PFSK-1 (cell line): ENCODE data around the gene BMERB1.

Source experiments
- FOXP2 ChIP-seq: optimal IDR thresholded peaks from 2 replicates; pipeline ENCODE3; 2011; ENCODE audit warnings: borderline replicate concordance, control low read depth, inconsistent platforms; ENCODE audit not compliant: insufficient read depth; ENCODE audit errors: extremely low read length, extremely low read depth
- POLR2AphosphoS5 ChIP-seq: IDR thresholded peaks from 2 replicates; pipeline ENCODE4 v1.6.1; 2012; ENCODE audit warnings: low read depth, mild to moderate bottlenecking, control low read depth, low read length, moderate library complexity
- REST ChIP-seq, 2 experiments: IDR thresholded peaks; 2 replicates each; pipeline versions ENCODE4 v1.6.1 to v1.8.0; 2011 to 2012; ENCODE audit warnings: low read depth in 2 of 2, low read length in 2 of 2, control low read depth in 1 of 2, inconsistent platforms in 1 of 2, mild to moderate bottlenecking in 1 of 2, moderate library complexity in 1 of 2; ENCODE audit not compliant: insufficient read depth in 1 of 2
- SIN3A ChIP-seq: IDR thresholded peaks from 2 replicates; pipeline ENCODE4 v1.6.1; 2012; ENCODE audit warnings: mild to moderate bottlenecking, low read length, moderate library complexity, borderline replicate concordance; ENCODE audit not compliant: insufficient read depth
- TAF1 ChIP-seq: IDR thresholded peaks from 2 replicates; pipeline ENCODE4 v1.6.1; 2012; ENCODE audit warnings: low read length, control low read depth, borderline replicate concordance; ENCODE audit not compliant: insufficient read depth

Gene BMERB1

GRCh38 chr16:15618392-15618791 lies 184.0 kb downstream of the BMERB1 start:
- TF ChIP-seq REST (IDR thresholded peaks at IDR 0.05; ENCODE audit: insufficient read depth in 1 of 2, low read depth in 2 of 2, low read length in 2 of 2) (no peak), POLR2AphosphoS5 (no peak), SIN3A (no peak), FOXP2 (no peak), TAF1 (no peak)

- TF ChIP-seq TAF1 = no peak
- no peak for TF ChIP-seq FOXP2
- no peak for TF ChIP-seq POLR2AphosphoS5
- no peak for TF ChIP-seq REST (IDR thresholded peaks at IDR 0.05; ENCODE audit: insufficient read depth in 1 of 2, low read depth in 2 of 2, low read length in 2 of 2)
- TF ChIP-seq SIN3A = no peak
Observed at GRCh38 chr16:15620611-15621195, 186.3 kb downstream of the BMERB1 start.

- TF ChIP-seq POLR2AphosphoS5 (no peak), SIN3A (no peak), TAF1 (no peak), REST (IDR thresholded peaks at IDR 0.05; ENCODE audit: insufficient read depth in 1 of 2, low read depth in 2 of 2, low read length in 2 of 2) (no peak), FOXP2 (no peak)
Observed at GRCh38 chr16:15621456-15621855, 187.1 kb downstream of the BMERB1 start.

- TF ChIP-seq FOXP2 (no peak), SIN3A (no peak), REST (IDR thresholded peaks at IDR 0.05; ENCODE audit: insufficient read depth in 1 of 2, low read depth in 2 of 2, low read length in 2 of 2) (no peak), TAF1 (no peak), POLR2AphosphoS5 (no peak)
Observed at GRCh38 chr16:15621889-15622288, 187.5 kb downstream of the BMERB1 start.

- TF ChIP-seq TAF1 (no peak), SIN3A (no peak), POLR2AphosphoS5 (no peak), FOXP2 (no peak), REST (IDR thresholded peaks at IDR 0.05; ENCODE audit: insufficient read depth in 1 of 2, low read depth in 2 of 2, low read length in 2 of 2) (no peak)
Observed at GRCh38 chr16:15631730-15632409, 197.5 kb downstream of the BMERB1 start.
